ENCODE measurements around the gene PLAU.
A peak's percentile ranks its signal among the peaks of the same experiment; 100 is the strongest.

The PLAU gene

GRCh38 chr10:73873142-73873837 lies 37.6 kb upstream of the PLAU start:
- TF ChIP-seq CTCF (IDR thresholded peaks at IDR 0.05; ENCODE audit: control insufficient read depth, insufficient read depth, low read depth, low read length, missing control alignments), result no peak
- H3K4me3 ChIP-seq (ENCODE audit: control insufficient read depth, low read depth, low read length), result peak overlapping the region; percentile 74
- DNase-seq (ENCODE audit: low read depth), result no peak

GRCh38 chr10:73873838-73874215 lies 37.1 kb upstream of the PLAU start:
- DNase-seq (ENCODE audit: low read depth), result no peak
- TF ChIP-seq CTCF (IDR thresholded peaks at IDR 0.05; ENCODE audit: control insufficient read depth, insufficient read depth, low read depth, low read length, missing control alignments), result no peak
- H3K4me3 ChIP-seq (ENCODE audit: control insufficient read depth, low read depth, low read length), result peak overlapping the region; percentile 74

- peak; percentile 38 for DNase-seq (ENCODE audit: low read depth)
- H3K4me3 ChIP-seq (ENCODE audit: control insufficient read depth, low read depth, low read length), result peak within 1 kb of the TSS; percentile 74
- TF ChIP-seq CTCF (IDR thresholded peaks at IDR 0.05; ENCODE audit: control insufficient read depth, insufficient read depth, low read depth, low read length, missing control alignments), result no peak
These were observed 36.4 kb upstream of the PLAU start, which contains the start of gene CAMK2G for GRCh38 chr10:73874267-73875138. Gene CAMK2G (minus strand): TSS chr10:73874555. CDS start chr10:73874461, 94 bp downstream.

- H3K4me3 ChIP-seq (ENCODE audit: control insufficient read depth, low read depth, low read length), result peak overlapping the region; percentile 46
These were observed 35.8 kb upstream of the PLAU start for GRCh38 chr10:73875139-73875475.

GRCh38 chr10:73876157-73876556 lies 34.8 kb upstream of the PLAU start:
- no peak overlapping the region for H3K4me3 ChIP-seq (ENCODE audit: control insufficient read depth, low read depth, low read length)
- TF ChIP-seq CTCF (IDR thresholded peaks at IDR 0.05; ENCODE audit: control insufficient read depth, insufficient read depth, low read depth, low read length, missing control alignments), result no peak
- no peak for DNase-seq (ENCODE audit: low read depth)

More at GRCh38 chr10:73875139-73875475, 35.8 kb upstream of the PLAU start:
- DNase-seq (ENCODE audit: low read depth), result no peak
- no peak for TF ChIP-seq CTCF (IDR thresholded peaks at IDR 0.05; ENCODE audit: control insufficient read depth, insufficient read depth, low read depth, low read length, missing control alignments)

- TF ChIP-seq CTCF (IDR thresholded peaks at IDR 0.05; ENCODE audit: control insufficient read depth, insufficient read depth, low read depth, low read length, missing control alignments), result no peak
- H3K4me3 ChIP-seq (ENCODE audit: control insufficient read depth, low read depth, low read length), result no peak overlapping the region
- DNase-seq (ENCODE audit: low read depth), result no peak
These were observed 34.4 kb upstream of the PLAU start for GRCh38 chr10:73876566-73876965.

All from AG09309 (cell line).